SHP77 treated with DMSO at 0.1 percent for 48 hours (cell line): ENCODE results near the gene CALCOCO2.
"Not testable (repeated sequence)": the region's sequence is repeated elsewhere in the genome, so short reads cannot be mapped to it uniquely, and the experiment has no call there.

Source experiments
- DNase-seq: peaks from one replicate; lab custom pipeline; 2025; lab: John Stamatoyannopoulos, UW

The CALCOCO2 gene

GRCh38 chr17:48830840-48831548, at the start of gene CALCOCO2:
TSS of gene CALCOCO2 (plus strand) at chr17:48831035. CDS start at chr17:48841708, 10,673 bp downstream.
- DNase-seq: peak; percentile 74

- DNase-seq: no peak
These were observed 43.0 kb upstream of the CALCOCO2 start for GRCh38 chr17:48787828-48788227.

- no peak for DNase-seq
These were observed 40.2 kb upstream of the CALCOCO2 start for GRCh38 chr17:48790607-48791127.

GRCh38 chr17:48791128-48792032, 39.5 kb upstream of the CALCOCO2 start:
- peak; percentile 50 for DNase-seq

- DNase-seq: no peak
These were observed 38.6 kb upstream of the CALCOCO2 start for GRCh38 chr17:48792033-48792798.

GRCh38 chr17:48795444-48796162, 35.2 kb upstream of the CALCOCO2 start:
- DNase-seq: no peak

GRCh38 chr17:48796163-48796522, 34.7 kb upstream of the CALCOCO2 start:
- DNase-seq: not testable (repeated sequence)

- DNase-seq: no peak
These were observed 31.6 kb upstream of the CALCOCO2 start for GRCh38 chr17:48799069-48799723.

GRCh38 chr17:48800626-48801217, 30.1 kb upstream of the CALCOCO2 start:
- DNase-seq: no peak

GRCh38 chr17:48804936-48805411, 25.9 kb upstream of the CALCOCO2 start:
- peak; percentile 14 for DNase-seq

GRCh38 chr17:48809182-48809581, 21.7 kb upstream of the CALCOCO2 start:
- DNase-seq: no peak

GRCh38 chr17:48812001-48812400, 18.8 kb upstream of the CALCOCO2 start:
- no peak for DNase-seq

- peak; percentile 37 for DNase-seq
These were observed 16.3 kb upstream of the CALCOCO2 start for GRCh38 chr17:48814504-48814903.

- DNase-seq: no peak
These were observed 15.5 kb upstream of the CALCOCO2 start for GRCh38 chr17:48815311-48815710.

GRCh38 chr17:48816438-48816773, 14.4 kb upstream of the CALCOCO2 start:
- DNase-seq: no peak

GRCh38 chr17:48816774-48817590, 13.9 kb upstream of the CALCOCO2 start, which contains the start of gene TTLL6:
TSS of gene TTLL6 (minus strand) at chr17:48817229. CDS start at chr17:48817072, 157 bp downstream.
- DNase-seq: peak; percentile 93

GRCh38 chr17:48818361-48818841, 12.4 kb upstream of the CALCOCO2 start:
- DNase-seq: peak; percentile 83

- DNase-seq: no peak
These were observed 11.4 kb upstream of the CALCOCO2 start for GRCh38 chr17:48819466-48819865.

GRCh38 chr17:48820936-48821335, 9.9 kb upstream of the CALCOCO2 start:
- DNase-seq: not testable (repeated sequence)
